Spinal cord (tissue), 10 donors: ENCODE measurements around the gene PRICKLE1. TPM values are rescaled to one million over a fixed set of nuclear protein-coding genes. Genes with fewer than 3 reads are reported as not detected.

Source experiments
- DNase-seq, 6 donors: peaks; one replicate each; pipeline versions ENCODE4 v3.0.0 to v3.0.0-alpha.2; 2013 to 2015; ENCODE audit warnings: low spot score in 6 of 6, low read depth in 4 of 6
- H3K27ac ChIP-seq: one replicate; pipeline ENCODE4 v1.5.1; 2013; ENCODE audit warnings: low read depth, low read length, control low read depth
- H3K27me3 ChIP-seq: one replicate; pipeline ENCODE4 v1.6.1; 2013; ENCODE audit warnings: low read length; ENCODE audit not compliant: control insufficient read depth, insufficient read depth
- H3K36me3 ChIP-seq: one replicate; pipeline ENCODE4 v1.6.1; 2013; ENCODE audit warnings: low read length; ENCODE audit not compliant: control insufficient read depth, insufficient read depth
- H3K4me1 ChIP-seq: one replicate; pipeline ENCODE4 v1.6.1; 2013; ENCODE audit warnings: low read length; ENCODE audit not compliant: control insufficient read depth, insufficient read depth
- H3K4me3 ChIP-seq: one replicate; pipeline ENCODE4 v1.5.1; 2013; ENCODE audit warnings: low read depth, low read length, control low read depth
- H3K9me3 ChIP-seq: one replicate; pipeline ENCODE4 v1.6.1; 2013; ENCODE audit warnings: low read length; ENCODE audit not compliant: control insufficient read depth, insufficient read depth
- WGBS: methylation state at CpG from one replicate; pipeline ENCODE4 v1.1.5; 2013; ENCODE audit warnings: missing lambda C conversion rate; ENCODE audit not compliant: insufficient coverage; 5-methylcytosine and 5-hydroxymethylcytosine counted together
- long read RNA-seq, 4 donors: transcript quantifications; one replicate each; lab custom pipeline, GENCODE V29; 2026
- polyA plus RNA-seq, 2 donors: library from polyadenylated mRNA; unstranded; fragments of 120-200 nt; gene quantifications; one replicate each; pipeline ENCODE4 v1.2.1, GENCODE V29; 2013; ENCODE audit not compliant: insufficient read length in 2 of 2
- total RNA-seq, 2 donors: library from RNA; depleted of rRNA in 1 of 2; stranded (reverse); fragments of 120-200 nt in 1 of 2; fragments of >200 nt in 1 of 2; gene quantifications; one replicate each; pipeline versions ENCODE4 v1.2.3 to v1.2.4, GENCODE V29; 2013 to 2014
- donor health status: healthy.

PRICKLE1 gene
- total RNA-seq (10 to 100 TPM; 23.1 to 74.6 TPM), polyA plus RNA-seq (10 to 100 TPM; 47.1 to 63.4 TPM)
- long read RNA-seq, donor 1, full-length matches to known transcripts = 9 of 31 reads
- long read RNA-seq, donor 1, partial matches to known transcripts = 22 of 31 reads
- long read RNA-seq, donor 1, other reads (novel, unspliced or antisense) = 0 of 31 reads
- long read RNA-seq, donor 2, full-length matches to known transcripts = 1 of 1 reads
- long read RNA-seq, donor 2, partial matches to known transcripts = 0 of 1 reads
- long read RNA-seq, donor 2, other reads (novel, unspliced or antisense) = 0 of 1 reads
- long read RNA-seq, donor 3, full-length matches to known transcripts = 8 of 16 reads
- long read RNA-seq, donor 3, partial matches to known transcripts = 8 of 16 reads
- long read RNA-seq, donor 3, other reads (novel, unspliced or antisense) = 0 of 16 reads
- long read RNA-seq, donor 4, full-length matches to known transcripts = 7 of 47 reads
- long read RNA-seq, donor 4, partial matches to known transcripts = 40 of 47 reads
- long read RNA-seq, donor 4, other reads (novel, unspliced or antisense) = 0 of 47 reads

DNA sequence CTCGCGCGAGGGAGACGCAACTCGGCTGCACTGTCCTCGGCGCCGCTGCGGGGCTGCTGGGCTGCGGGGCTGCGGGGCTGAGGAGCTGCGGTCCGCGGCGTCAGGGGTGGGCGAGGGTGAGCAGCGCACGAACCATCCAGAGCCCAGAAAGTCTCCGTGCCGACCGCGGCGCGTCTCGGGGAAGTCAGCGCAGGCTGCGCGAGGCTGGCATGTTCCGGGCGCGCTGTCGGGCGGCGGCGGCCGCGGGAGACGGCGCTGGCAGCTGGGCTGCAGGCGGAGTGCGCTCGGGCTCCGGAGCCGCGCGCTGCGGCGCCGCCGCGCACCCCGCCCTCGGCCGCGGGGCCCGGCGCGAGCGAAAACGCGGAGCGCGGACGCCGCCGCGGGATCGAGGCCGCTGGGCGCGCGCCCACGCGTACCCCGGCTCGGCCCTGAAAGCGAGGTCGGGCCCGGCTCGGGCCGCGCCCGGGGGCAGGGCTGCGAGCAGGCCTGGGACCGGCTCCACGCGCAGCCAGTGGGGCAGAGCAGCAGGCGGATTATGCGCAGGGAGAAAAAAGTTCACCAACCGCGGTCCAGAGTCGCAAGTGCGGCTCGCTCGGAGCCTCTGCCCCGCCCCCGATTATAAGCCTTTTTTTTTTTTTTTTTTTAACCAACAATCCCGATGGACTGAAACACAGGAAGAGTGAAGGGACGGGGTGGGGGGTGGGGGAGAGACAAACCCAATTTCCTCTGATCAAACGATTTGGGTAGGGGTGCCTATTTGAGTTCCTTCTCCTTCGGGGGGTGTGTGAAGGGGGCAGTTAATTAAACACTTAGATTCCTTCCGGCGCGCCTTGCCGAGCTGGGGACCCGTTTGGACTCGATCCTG, at the start of gene PRICKLE1:
Gene PRICKLE1 (minus strand): TSS at position 282 of the 865 bp plus-strand sequence. CDS start 117,230 bp downstream, outside the sequence.
- DNase-seq = peak in 4 of 6 donors; percentile 43 to 88 (median 64)
- Histone ChIP-seq H3K4me3 (peak within 1 kb of the TSS; percentile 56), H3K9me3 (no peaks in the 10 kb centered on the region), H3K4me1 (peaks cover 20% of the 10 kb centered on the region), H3K36me3 (no peaks in the 10 kb centered on the region), H3K27ac (peak within 1 kb of the TSS; percentile 76), H3K27me3 (peaks cover 13% of the 10 kb centered on the region)
- under 1% methylated on average over 98 of the region's 107 CpGs for WGBS

DNA sequence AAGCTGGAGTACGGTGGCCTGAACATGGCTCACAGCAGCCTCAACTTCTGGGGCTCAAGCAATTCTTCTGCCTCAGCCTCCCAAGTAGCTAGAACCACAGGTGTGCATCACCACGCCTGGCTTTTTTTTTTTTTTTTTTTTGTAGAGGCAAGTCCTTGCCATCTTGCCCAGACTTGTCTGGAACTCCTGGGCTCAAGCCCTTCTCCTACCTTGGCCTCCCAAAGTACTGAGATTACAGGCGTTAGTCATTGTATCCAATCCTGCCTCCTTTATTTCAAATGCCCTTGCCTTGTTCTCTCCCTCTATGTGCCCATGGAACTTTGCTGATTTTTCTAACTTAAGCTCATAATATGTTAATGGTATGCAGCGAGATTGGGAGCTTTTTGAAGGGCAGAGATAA, 49.2 kb upstream of the PRICKLE1 start:
- no peak for DNase-seq
- H3K4me1 ChIP-seq = no peaks in the 10 kb centered on the region
- WGBS = 100% methylated on average over 2 of the region's 4 CpGs
- no peak overlapping the region for H3K27ac ChIP-seq
- H3K36me3 ChIP-seq = no peaks in the 10 kb centered on the region
- no peaks in the 10 kb centered on the region for H3K9me3 ChIP-seq
- no peaks in the 10 kb centered on the region for H3K27me3 ChIP-seq
- H3K4me3 ChIP-seq = no peak overlapping the region

DNA sequence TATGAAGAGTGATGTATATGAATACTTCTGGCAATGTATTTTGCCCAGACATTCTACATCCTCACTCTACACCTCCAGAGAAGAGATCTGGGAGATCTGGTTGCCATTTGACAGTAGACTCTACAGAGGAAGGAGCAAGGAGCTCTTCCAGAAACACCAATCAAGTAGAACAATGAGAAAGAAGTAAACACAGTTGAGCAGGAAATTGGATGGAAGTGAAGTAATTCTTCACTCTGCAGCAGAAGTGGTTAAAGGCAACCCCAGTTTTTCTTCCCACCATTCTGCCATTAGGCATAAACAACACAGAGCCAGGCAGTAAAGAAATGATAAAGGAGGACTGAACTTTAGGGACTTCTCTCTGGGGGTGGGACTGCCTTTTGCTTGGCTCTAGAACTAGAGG, 48.5 kb upstream of the PRICKLE1 start:
- Histone ChIP-seq H3K9me3 (no peaks in the 10 kb centered on the region), H3K36me3 (no peaks in the 10 kb centered on the region), H3K4me3 (no peak overlapping the region), H3K27ac (no peak overlapping the region), H3K4me1 (no peaks in the 10 kb centered on the region), H3K27me3 (no peaks in the 10 kb centered on the region)
- no peak for DNase-seq

DNA sequence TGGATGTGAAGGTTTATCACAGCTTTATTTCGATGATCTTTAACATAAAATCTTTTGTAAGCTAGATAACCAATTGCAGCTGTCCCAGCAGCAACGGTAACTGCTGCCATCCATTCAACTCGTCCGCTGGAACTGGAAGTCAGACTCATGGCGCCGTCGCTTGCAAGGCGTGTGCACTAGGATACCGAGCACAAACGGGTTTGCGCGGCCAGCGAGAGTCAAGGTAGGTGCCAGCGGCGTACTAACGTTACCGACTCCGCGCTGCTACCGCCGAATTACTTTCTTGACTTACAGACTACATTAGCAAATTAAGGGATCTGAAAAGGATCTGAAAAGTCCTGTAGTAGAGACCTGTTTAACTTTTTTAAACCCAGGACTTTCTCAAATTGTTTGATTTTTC, 47.4 kb upstream of the PRICKLE1 start:
- 98% methylated on average over 10 of the region's 21 CpGs for WGBS
- no peak for DNase-seq
- H3K27me3 ChIP-seq = no peaks in the 10 kb centered on the region
- no peak overlapping the region for H3K4me3 ChIP-seq
- H3K27ac ChIP-seq = no peak overlapping the region
- H3K4me1 ChIP-seq = no peaks in the 10 kb centered on the region
- no peaks in the 10 kb centered on the region for H3K9me3 ChIP-seq
- H3K36me3 ChIP-seq = no peaks in the 10 kb centered on the region

DNA sequence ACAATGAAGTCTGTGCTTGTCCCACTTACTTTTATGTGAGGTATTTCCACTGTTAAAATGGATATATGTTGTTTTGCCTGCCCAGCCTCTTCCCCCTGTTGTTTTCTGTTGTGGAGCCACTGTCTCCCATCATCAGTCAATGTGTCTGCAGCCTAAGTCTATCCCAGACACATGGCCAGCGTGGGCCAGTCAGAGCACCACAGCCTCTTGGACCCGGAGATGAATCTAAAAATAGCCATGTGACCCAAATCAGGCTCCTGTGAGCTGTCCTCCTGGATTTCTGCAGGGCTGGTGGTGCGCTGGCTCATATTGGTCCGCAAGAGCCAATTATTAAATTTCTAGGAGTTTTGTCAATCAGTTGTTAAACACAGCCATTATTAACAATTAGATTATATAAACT, 44.0 kb upstream of the PRICKLE1 start:
- H3K27ac ChIP-seq = no peak overlapping the region
- H3K36me3 ChIP-seq = no peaks in the 10 kb centered on the region
- no peaks in the 10 kb centered on the region for H3K27me3 ChIP-seq
- WGBS = 60% methylated on average over 2 of the region's 4 CpGs
- no peak overlapping the region for H3K4me3 ChIP-seq
- no peak for DNase-seq
- H3K9me3 ChIP-seq = no peaks in the 10 kb centered on the region
- no peaks in the 10 kb centered on the region for H3K4me1 ChIP-seq

DNA sequence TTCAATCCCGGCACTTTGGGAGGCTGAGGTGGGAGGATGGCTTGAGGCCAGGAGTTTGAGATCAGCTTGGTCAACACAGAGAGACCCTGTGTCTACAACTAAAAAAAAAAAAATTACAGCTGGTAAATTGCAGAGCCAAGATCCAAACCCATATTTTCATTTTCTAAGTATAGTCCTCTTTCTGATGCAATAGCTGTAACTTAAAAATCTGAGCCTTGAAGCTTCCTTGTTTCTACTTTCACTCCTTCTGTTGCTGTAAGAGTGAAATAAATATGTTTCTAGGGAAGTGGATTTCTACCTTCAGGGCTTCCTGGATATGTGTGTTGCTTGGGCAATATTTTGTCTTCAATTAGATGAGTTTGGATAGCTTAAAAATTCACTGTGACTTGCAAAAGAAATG, 42.0 kb upstream of the PRICKLE1 start:
- Histone ChIP-seq H3K4me3 (no peak overlapping the region), H3K9me3 (no peaks in the 10 kb centered on the region), H3K36me3 (no peaks in the 10 kb centered on the region), H3K27me3 (no peaks in the 10 kb centered on the region), H3K4me1 (no peaks in the 10 kb centered on the region), H3K27ac (no peak overlapping the region)
- DNase-seq = no peak
- no CpG with 5 or more reads among the region's 1 CpG for WGBS

DNA sequence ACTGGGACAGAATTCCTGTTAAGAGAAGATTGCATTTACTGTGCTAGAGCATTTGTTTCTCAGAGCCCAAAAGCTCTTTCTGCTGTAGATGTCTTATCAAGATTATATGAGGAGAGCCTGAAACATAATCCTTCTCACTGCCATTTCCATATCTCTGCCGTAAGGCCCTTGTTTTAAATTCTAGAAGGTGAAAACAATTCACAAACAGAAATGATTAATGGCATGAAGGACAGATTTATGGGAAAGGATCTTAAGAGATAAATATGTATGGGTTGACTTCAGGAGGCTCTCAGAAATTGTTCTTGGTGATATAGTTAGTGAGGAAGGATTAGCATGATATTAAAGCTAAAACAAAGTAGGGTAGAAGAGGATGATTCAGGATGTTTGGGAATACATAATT, 40.8 kb upstream of the PRICKLE1 start:
- H3K27me3 ChIP-seq = no peaks in the 10 kb centered on the region
- WGBS = no CpG with 5 or more reads among the region's 1 CpG
- H3K4me3 ChIP-seq = no peak overlapping the region
- no peak overlapping the region for H3K27ac ChIP-seq
- DNase-seq = no peak
- H3K9me3 ChIP-seq = no peaks in the 10 kb centered on the region
- H3K4me1 ChIP-seq = no peaks in the 10 kb centered on the region
- H3K36me3 ChIP-seq = no peaks in the 10 kb centered on the region

DNA sequence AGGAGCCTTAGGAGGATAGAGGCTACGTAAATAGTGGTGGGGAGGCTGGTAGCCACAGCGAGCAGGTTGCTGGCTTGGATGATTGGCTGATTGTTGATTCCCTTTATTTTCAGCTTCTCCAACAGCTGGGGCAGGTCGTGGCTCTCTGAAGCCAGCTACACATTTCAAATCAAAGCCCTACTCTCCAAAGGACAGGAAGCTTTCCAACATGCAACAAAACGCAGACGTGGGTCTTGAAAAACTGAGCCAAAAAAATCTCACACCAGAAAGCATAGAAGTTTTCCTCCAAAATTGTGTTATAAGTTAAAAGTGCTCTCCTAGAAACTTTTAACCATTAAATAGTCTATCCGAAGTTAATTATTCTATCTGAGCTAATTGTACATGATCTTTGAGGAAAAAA, 37.6 kb upstream of the PRICKLE1 start:
- Histone ChIP-seq H3K9me3 (no peaks in the 10 kb centered on the region), H3K4me3 (no peak overlapping the region), H3K4me1 (no peaks in the 10 kb centered on the region), H3K36me3 (no peaks in the 10 kb centered on the region), H3K27ac (no peak overlapping the region), H3K27me3 (no peaks in the 10 kb centered on the region)
- WGBS = no CpG with 5 or more reads among the region's 6 CpGs
- DNase-seq = no peak

DNA sequence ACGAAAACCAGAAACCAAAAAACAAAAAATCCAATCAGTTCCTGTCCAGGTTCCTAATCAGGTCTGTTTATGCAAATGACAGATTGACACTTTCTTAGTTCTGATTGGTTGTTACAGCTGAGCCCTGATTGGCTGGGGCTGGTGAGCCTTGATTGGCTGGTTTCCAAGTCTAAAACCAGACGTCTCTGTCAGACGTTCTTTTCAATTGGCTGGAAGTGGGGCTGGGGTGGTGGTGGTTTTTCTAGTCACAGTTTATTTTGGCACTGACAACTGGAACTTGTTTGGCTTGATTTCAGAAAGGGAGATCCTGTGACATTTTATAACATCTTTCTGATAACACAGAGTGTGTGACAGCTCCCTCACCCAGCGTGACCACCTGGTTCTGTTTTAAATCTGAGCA, 36.1 kb upstream of the PRICKLE1 start:
- no peak overlapping the region for H3K4me3 ChIP-seq
- WGBS = 40% methylated on average over 1 of the region's 4 CpGs
- H3K27ac ChIP-seq = no peak overlapping the region

More for the DNA sequence above, 36.1 kb upstream of the PRICKLE1 start:
- Histone ChIP-seq H3K9me3 (no peaks in the 10 kb centered on the region), H3K4me1 (no peaks in the 10 kb centered on the region), H3K36me3 (no peaks in the 10 kb centered on the region), H3K27me3 (no peaks in the 10 kb centered on the region)
- no peak for DNase-seq
